GM12878 (cell line): ENCODE data around the gene EMP3. TPM values are rescaled to one million over a fixed set of nuclear protein-coding genes. Genes with fewer than 3 reads are reported as not detected.

ENCODE experiments used
- ATAC-seq: fragments of 200-7000 bp; cut with Tn5 transposase; 3 replicates; pipeline ENCODE4 v1.9.1; 2020; ENCODE audit warnings: mild to moderate bottlenecking, moderate library complexity
- BruUV-seq: library from RNA; stranded (reverse); fragments of 400-500 nt; replicated peaks from 2 replicates; lab custom pipeline; 2021; lab: Mats Ljungman, UMichigan
- CTCF ChIA-PET: fragments of 300-600 bp; sonication (Branson Sonifier 250); formaldehyde crosslinking; extraction: SDS; loops from one replicate; lab custom pipeline; 2021; ENCODE audit warnings: inconsistent platforms; lab: Yijun Ruan, JAX
- POLR2A ChIA-PET: fragments of 350-600 bp; formaldehyde crosslinking; extraction: SDS; loops from one replicate; lab custom pipeline; 2021; ENCODE audit warnings: inconsistent platforms; lab: Charles Lee
- RAD21 ChIA-PET: fragments of 300-600 bp; sonication (Branson Sonifier 250); formaldehyde crosslinking; loops from one replicate; lab custom pipeline; 2023; ENCODE audit warnings: antibody characterized with exemption; ENCODE audit not compliant: unreplicated experiment; lab: Charles Lee
- SMC1A ChIA-PET: fragments of 300-600 bp; sonication (Branson Sonifier 250); formaldehyde crosslinking; loops from one replicate; lab custom pipeline; 2023; ENCODE audit not compliant: unreplicated experiment, uncharacterized antibody; lab: Charles Lee
- DNase-seq: peaks from one replicate; pipeline ENCODE4 v3.0.0-alpha.2; 2011; ENCODE audit warnings: low read depth, low spot score
- FAIRE-seq: peaks from 3 replicates; lab custom pipeline; 2011; peaks lifted over from hg19 to GRCh38; lab: Jason Lieb, UNC
- H2AFZ ChIP-seq: 2 replicates; pipeline ENCODE4 v1.6.0; 2011; ENCODE audit warnings: low read depth, low read length, control low read depth; ENCODE audit not compliant: control insufficient read depth
- H3K27ac ChIP-seq: 2 replicates; pipeline ENCODE4 v1.5.1; 2011; ENCODE audit warnings: control low read depth; ENCODE audit not compliant: control insufficient read depth, insufficient read depth
- H3K27me3 ChIP-seq, 2 experiments: replicated peaks in 1 of 2; 2 replicates each; pipeline versions ENCODE4 v1.6.0 to v1.6.1; 2011; ENCODE audit warnings: low read length in 1 of 2; ENCODE audit not compliant: control insufficient read depth in 2 of 2, insufficient read depth in 2 of 2
- H3K36me3 ChIP-seq, 2 experiments: 2 replicates each; pipeline ENCODE4 v1.5.1; 2011; ENCODE audit warnings: low read length in 1 of 2; ENCODE audit not compliant: control insufficient read depth in 2 of 2, insufficient read depth in 2 of 2
- H3K4me1 ChIP-seq: 2 replicates; pipeline ENCODE4 v1.6.1; 2011; ENCODE audit warnings: mild to moderate bottlenecking, low read length, moderate library complexity, mixed read lengths; ENCODE audit not compliant: control insufficient read depth, insufficient read depth
- H3K4me2 ChIP-seq: 2 replicates; pipeline ENCODE4 v1.6.0; 2011; ENCODE audit warnings: control low read depth; ENCODE audit not compliant: control insufficient read depth, insufficient read depth
- H3K4me3 ChIP-seq: fragments of 200-600 bp; sonication (generic); 2 replicates; pipeline ENCODE4 v1.5.1; 2016
- H3K79me2 ChIP-seq: 2 replicates; pipeline ENCODE4 v1.6.0; 2011; ENCODE audit warnings: low read length; ENCODE audit not compliant: control insufficient read depth, insufficient read depth
- H3K9ac ChIP-seq: 2 replicates; pipeline ENCODE4 v1.8.0; 2011; ENCODE audit warnings: low read length, control low read depth, mixed read lengths; ENCODE audit not compliant: control insufficient read depth, insufficient read depth
- H3K9me3 ChIP-seq: replicated peaks from 3 replicates; pipeline ENCODE4 v1.5.1; 2011; ENCODE audit warnings: mild to moderate bottlenecking, low read length; ENCODE audit not compliant: control insufficient read depth, insufficient read depth
- H4K20me1 ChIP-seq: 2 replicates; pipeline ENCODE4 v1.6.0; 2011; ENCODE audit not compliant: control insufficient read depth, insufficient read depth
- ASH2L ChIP-seq: fragments of 300-600, 200-600 bp; sonication (generic); IDR thresholded peaks from 2 replicates; pipeline ENCODE4 v1.6.1; 2017; ENCODE audit warnings: low read depth, mild to moderate bottlenecking, borderline replicate concordance
- BCL11A ChIP-seq: IDR thresholded peaks from 2 replicates; pipeline ENCODE4 v1.6.1; 2011; ENCODE audit warnings: low read depth, low read length
- CEBPB ChIP-seq, 2 experiments: fragments of 150-350 bp in 1 of 2; IDR thresholded peaks; 2 replicates each; pipeline ENCODE4 v1.6.1; 2012 to 2014; ENCODE audit warnings: low read depth in 2 of 2, low read length in 2 of 2, borderline replicate concordance in 1 of 2, inconsistent platforms in 1 of 2
- FOXM1 ChIP-seq: IDR thresholded peaks from 2 replicates; pipeline ENCODE4 v1.6.1; 2012; ENCODE audit warnings: low read depth, mild to moderate bottlenecking, inconsistent platforms, low read length, moderate library complexity
- HDAC2 ChIP-seq: fragments of 200-600 bp; sonication (generic); IDR thresholded peaks from 2 replicates; pipeline ENCODE4 v1.6.1; 2017
- JUNB ChIP-seq: IDR thresholded peaks from 2 replicates; pipeline ENCODE4 v1.6.1; 2016; ENCODE audit warnings: antibody characterized with exemption, mild to moderate bottlenecking
- NFYA ChIP-seq: IDR thresholded peaks from 2 replicates; pipeline ENCODE4 v1.6.1; 2011; ENCODE audit warnings: low read depth, mild to moderate bottlenecking, low read length, improper control_type of control experiment, borderline replicate concordance
- NFYB ChIP-seq: IDR thresholded peaks from 2 replicates; pipeline ENCODE4 v1.6.1; 2011; ENCODE audit warnings: low read depth, mild to moderate bottlenecking, low read length, improper control_type of control experiment, moderate library complexity; ENCODE audit not compliant: insufficient read depth
- PML ChIP-seq: IDR thresholded peaks from 2 replicates; pipeline ENCODE4 v1.6.1; 2012; ENCODE audit warnings: low read length, inconsistent platforms
- POLR2AphosphoS2 ChIP-seq: IDR thresholded peaks from 2 replicates; pipeline ENCODE4 v1.6.1; 2011; ENCODE audit warnings: low read depth, mild to moderate bottlenecking, low read length, improper control_type of control experiment, moderate library complexity
- RB1 ChIP-seq: fragments of 450-650 bp; formaldehyde crosslinking; IDR thresholded peaks from 2 replicates; pipeline ENCODE4 v1.6.1; 2017; ENCODE audit warnings: mild to moderate bottlenecking, borderline replicate concordance
- SMAD1 ChIP-seq: fragments of 450-650 bp; IDR thresholded peaks from 2 replicates; pipeline ENCODE4 v1.6.1; 2018; ENCODE audit warnings: mild to moderate bottlenecking, low read depth; ENCODE audit not compliant: partially characterized antibody
- SMARCA5 ChIP-seq: fragments of 450-650 bp; IDR thresholded peaks from 2 replicates; pipeline ENCODE4 v1.6.1; 2017; ENCODE audit warnings: mild to moderate bottlenecking
- TBL1XR1 ChIP-seq: IDR thresholded peaks from 2 replicates; pipeline ENCODE4 v1.6.1; 2012; ENCODE audit warnings: low read depth, low read length, improper control_type of control experiment
- WRNIP1 ChIP-seq: IDR thresholded peaks from 2 replicates; pipeline ENCODE4 v1.6.1; 2011; ENCODE audit warnings: low read depth, low read length, improper control_type of control experiment, borderline replicate concordance
- ZBED1 ChIP-seq: IDR thresholded peaks from 2 replicates; pipeline ENCODE4 v1.6.1; 2016; ENCODE audit warnings: borderline replicate concordance
- WGBS: methylation state at CpG from one replicate; pipeline ENCODE4 v1.1.6; 2016; ENCODE audit warnings: low lambda C conversion rate; ENCODE audit not compliant: insufficient replicate concordance, insufficient coverage; ENCODE audit errors: missing lambda C conversion rate; 5-methylcytosine and 5-hydroxymethylcytosine counted together
- in situ Hi-C: fragments of 300-500 bp; cut with MboI; formaldehyde crosslinking; loops from 9 replicates; pipeline ENCODE4 v1.14.3; 2018; ENCODE audit warnings: mixed read lengths
- intact Hi-C: fragments of 100-400 bp; cut with micrococcal nuclease; formaldehyde crosslinking; loops from one replicate; pipeline ENCODE4 v1.14.2; 2022; ENCODE audit not compliant: unreplicated experiment
- polyA plus RNA-seq, 11 experiments: library from polyadenylated mRNA; depleted of rRNA in 4 of 11; unstranded in 6 of 11; stranded (reverse) in 5 of 11; fragments of >200 nt; fragmentation: Nextera tagmentation in 4 of 11; fragmentation: Illumina TruSeq in 1 of 11; extraction: Ambion mirVana in 4 of 11; extraction: Trizol in 1 of 11; gene quantifications; 1 replicate in 1 of 11; 2 replicates in 10 of 11; pipeline versions ENCODE4 v1.2.1 to v1.2.3, GENCODE V29; 2011 to 2016; ENCODE audit warnings: inconsistent platforms in 2 of 11, missing spikeins in 2 of 11, low read depth in 1 of 11
- total RNA-seq, 4 experiments: library from RNA; depleted of rRNA in 3 of 4; stranded (reverse); fragments of >200 nt in 3 of 4; fragmentation: Illumina TruSeq in 1 of 4; extraction: Trizol in 1 of 4; gene quantifications; 2 replicates each; pipeline versions ENCODE4 v1.2.1 to v1.2.3, GENCODE V29; 2013 to 2021
- TF ChIP-seq, protein P1 (sequence below): fragments of 450-650 bp; IDR thresholded peaks from 2 replicates; pipeline ENCODE4 v1.6.1; 2014; ENCODE audit warnings: mild to moderate bottlenecking
- TF ChIP-seq, protein P2 (sequence below): IDR thresholded peaks from 2 replicates; pipeline ENCODE4 v1.6.1; 2012; ENCODE audit warnings: low read length, inconsistent platforms
- TF ChIP-seq, protein P3 (sequence below): IDR thresholded peaks from 2 replicates; pipeline ENCODE4 v1.6.1; 2012; ENCODE audit warnings: mild to moderate bottlenecking, low read depth, low read length

EMP3 gene
- total and polyA plus RNA-seq, 10 of the 15 experiments (the other 5 are each of a cell fraction or from before 2014, with no cell fraction given), result 53.2 to 224 (median 134) TPM

DNA sequence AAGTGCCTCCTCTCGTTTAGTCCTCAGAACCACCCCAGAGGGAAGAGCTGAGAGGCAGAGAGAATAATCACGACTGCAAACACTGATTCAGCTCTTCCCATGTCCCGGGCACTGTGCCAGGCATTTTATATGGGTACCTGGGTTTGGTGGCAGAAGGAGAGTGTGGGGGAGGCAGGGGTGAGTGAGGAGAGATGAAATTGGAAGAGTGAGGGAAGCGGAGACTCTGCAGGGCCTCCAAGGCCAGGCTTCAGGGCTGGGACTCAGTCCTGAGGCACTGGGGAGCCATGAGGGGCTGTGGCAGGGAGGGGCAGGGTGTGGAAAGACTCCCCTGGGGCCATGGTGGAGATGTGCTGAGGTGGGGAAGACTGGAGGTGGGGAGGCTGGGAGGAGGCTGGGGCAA, 47.6 kb downstream of the EMP3 start (continued):
- no peak for TF ChIP-seq RB1
- no peak for TF ChIP-seq PML
- no peak for TF ChIP-seq ZBED1
- TF ChIP-seq SMAD1, result no peak
- no peak for TF ChIP-seq SMARCA5
- no peak for TF ChIP-seq NFYB
- no peak for TF ChIP-seq BCL11A
- TF ChIP-seq, protein P1, sequence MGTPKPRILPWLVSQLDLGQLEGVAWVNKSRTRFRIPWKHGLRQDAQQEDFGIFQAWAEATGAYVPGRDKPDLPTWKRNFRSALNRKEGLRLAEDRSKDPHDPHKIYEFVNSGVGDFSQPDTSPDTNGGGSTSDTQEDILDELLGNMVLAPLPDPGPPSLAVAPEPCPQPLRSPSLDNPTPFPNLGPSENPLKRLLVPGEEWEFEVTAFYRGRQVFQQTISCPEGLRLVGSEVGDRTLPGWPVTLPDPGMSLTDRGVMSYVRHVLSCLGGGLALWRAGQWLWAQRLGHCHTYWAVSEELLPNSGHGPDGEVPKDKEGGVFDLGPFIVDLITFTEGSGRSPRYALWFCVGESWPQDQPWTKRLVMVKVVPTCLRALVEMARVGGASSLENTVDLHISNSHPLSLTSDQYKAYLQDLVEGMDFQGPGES, result no peak
- TF ChIP-seq HDAC2, result no peak

DNA sequence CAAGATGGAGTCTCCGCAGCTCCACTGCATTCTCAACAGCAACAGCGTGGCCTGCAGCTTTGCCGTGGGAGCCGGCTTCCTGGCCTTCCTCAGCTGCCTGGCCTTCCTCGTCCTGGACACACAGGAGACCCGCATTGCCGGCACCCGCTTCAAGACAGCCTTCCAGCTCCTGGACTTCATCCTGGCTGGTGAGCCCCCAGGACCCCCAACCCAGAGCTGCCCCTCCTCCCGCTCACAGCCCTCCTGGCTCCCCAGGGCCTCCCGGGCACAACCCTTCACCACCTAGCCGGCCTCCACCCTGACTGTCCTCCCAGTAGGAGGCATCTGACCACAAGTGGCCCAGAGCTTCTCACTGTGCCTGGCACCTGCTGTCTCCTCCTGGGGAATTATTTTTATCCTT, 48.2 kb downstream of the EMP3 start:
- in situ Hi-C loops (no loop called here), intact Hi-C loops (no loop called here)
- no peak overlapping the region for H3K4me3 ChIP-seq
- no peak overlapping the region for H3K9ac ChIP-seq
- H3K36me3 ChIP-seq, result no peaks in the 10 kb centered on the region
- H3K9me3 ChIP-seq, result no peaks in the 10 kb centered on the region
- no peaks in the 10 kb centered on the region for H3K4me1 ChIP-seq
- no peak overlapping the region for H3K4me2 ChIP-seq
- DNase-seq (no peak), FAIRE-seq (no peak)
- no peak overlapping the region for H2AFZ ChIP-seq
- no peaks in the 10 kb centered on the region for H3K27me3 ChIP-seq
- TF ChIP-seq TBL1XR1 (no peak), HDAC2 (no peak), POLR2AphosphoS2 (no peak), JUNB (no peak), WRNIP1 (no peak), FOXM1 (no peak), CEBPB (IDR thresholded peaks at IDR 0.05; ENCODE audit: borderline replicate concordance in 1 of 2, low read depth in 2 of 2, low read length in 2 of 2) (no peak), ASH2L (no peak), NFYA (no peak)
- TF ChIP-seq, protein P2, sequence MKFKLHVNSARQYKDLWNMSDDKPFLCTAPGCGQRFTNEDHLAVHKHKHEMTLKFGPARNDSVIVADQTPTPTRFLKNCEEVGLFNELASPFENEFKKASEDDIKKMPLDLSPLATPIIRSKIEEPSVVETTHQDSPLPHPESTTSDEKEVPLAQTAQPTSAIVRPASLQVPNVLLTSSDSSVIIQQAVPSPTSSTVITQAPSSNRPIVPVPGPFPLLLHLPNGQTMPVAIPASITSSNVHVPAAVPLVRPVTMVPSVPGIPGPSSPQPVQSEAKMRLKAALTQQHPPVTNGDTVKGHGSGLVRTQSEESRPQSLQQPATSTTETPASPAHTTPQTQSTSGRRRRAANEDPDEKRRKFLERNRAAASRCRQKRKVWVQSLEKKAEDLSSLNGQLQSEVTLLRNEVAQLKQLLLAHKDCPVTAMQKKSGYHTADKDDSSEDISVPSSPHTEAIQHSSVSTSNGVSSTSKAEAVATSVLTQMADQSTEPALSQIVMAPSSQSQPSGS, result no peak
- TF ChIP-seq, protein P3, sequence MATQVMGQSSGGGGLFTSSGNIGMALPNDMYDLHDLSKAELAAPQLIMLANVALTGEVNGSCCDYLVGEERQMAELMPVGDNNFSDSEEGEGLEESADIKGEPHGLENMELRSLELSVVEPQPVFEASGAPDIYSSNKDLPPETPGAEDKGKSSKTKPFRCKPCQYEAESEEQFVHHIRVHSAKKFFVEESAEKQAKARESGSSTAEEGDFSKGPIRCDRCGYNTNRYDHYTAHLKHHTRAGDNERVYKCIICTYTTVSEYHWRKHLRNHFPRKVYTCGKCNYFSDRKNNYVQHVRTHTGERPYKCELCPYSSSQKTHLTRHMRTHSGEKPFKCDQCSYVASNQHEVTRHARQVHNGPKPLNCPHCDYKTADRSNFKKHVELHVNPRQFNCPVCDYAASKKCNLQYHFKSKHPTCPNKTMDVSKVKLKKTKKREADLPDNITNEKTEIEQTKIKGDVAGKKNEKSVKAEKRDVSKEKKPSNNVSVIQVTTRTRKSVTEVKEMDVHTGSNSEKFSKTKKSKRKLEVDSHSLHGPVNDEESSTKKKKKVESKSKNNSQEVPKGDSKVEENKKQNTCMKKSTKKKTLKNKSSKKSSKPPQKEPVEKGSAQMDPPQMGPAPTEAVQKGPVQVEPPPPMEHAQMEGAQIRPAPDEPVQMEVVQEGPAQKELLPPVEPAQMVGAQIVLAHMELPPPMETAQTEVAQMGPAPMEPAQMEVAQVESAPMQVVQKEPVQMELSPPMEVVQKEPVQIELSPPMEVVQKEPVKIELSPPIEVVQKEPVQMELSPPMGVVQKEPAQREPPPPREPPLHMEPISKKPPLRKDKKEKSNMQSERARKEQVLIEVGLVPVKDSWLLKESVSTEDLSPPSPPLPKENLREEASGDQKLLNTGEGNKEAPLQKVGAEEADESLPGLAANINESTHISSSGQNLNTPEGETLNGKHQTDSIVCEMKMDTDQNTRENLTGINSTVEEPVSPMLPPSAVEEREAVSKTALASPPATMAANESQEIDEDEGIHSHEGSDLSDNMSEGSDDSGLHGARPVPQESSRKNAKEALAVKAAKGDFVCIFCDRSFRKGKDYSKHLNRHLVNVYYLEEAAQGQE, result no peak
- TF ChIP-seq, all 136 proteins: peak for 0
- no peak overlapping the region for H3K27ac ChIP-seq
- H3K79me2 ChIP-seq, result no peaks in the 10 kb centered on the region
- RAD21 ChIA-PET, result no interaction called here
- CTCF ChIA-PET, result interaction anchor here (0.6 to 1.7 kb wide), 2 partner anchors 18 to 38 kb away, joined by 3 to 7 read pairs; partner anchors contain the start of gene KDELR1
- H4K20me1 ChIP-seq, result no peaks in the 10 kb centered on the region
- BruUV-seq, result no TSS peak
- ATAC-seq, result no peak
- POLR2A ChIA-PET, result interaction anchor here (0.5 to 0.7 kb wide), 5 partner anchors 13 to 150 kb away, joined by 3 to 4 read pairs (median 4); no protein-coding TSS in a partner anchor
- SMC1A ChIA-PET, result interaction anchor here (0.8 kb wide), 1 partner anchor 71 kb away, joined by 3 read pairs; no protein-coding TSS in a partner anchor
- WGBS, result 43% methylated on average over 11 of the region's 11 CpGs
